Ovary (tissue), 3 donors: ENCODE results near the gene SV2C.

ENCODE experiments used
- EP300 ChIP-seq: sonication (generic); formaldehyde crosslinking; IDR thresholded peaks from one replicate; pipeline ENCODE4 v1.6.1; 2017; ENCODE audit warnings: antibody characterized with exemption
- POLR2A ChIP-seq: fragments of 450-650 bp; IDR thresholded peaks from one replicate; pipeline ENCODE4 v1.6.1; 2017; ENCODE audit warnings: antibody characterized with exemption, mild to moderate bottlenecking, moderate library complexity
- TF ChIP-seq, protein P1 (sequence below), 3 donors: fragments of 450-650 bp in 2 of 3; fragments of 200-600 bp in 1 of 3; IDR thresholded peaks; one replicate each; pipeline versions ENCODE4 v1.5.1 to v1.8.0; 2016 to 2022; ENCODE audit warnings: antibody characterized with exemption in 3 of 3, mild to moderate bottlenecking in 1 of 3
- donor health status: DM: no; HTN: no; CAD: no.

DNA sequence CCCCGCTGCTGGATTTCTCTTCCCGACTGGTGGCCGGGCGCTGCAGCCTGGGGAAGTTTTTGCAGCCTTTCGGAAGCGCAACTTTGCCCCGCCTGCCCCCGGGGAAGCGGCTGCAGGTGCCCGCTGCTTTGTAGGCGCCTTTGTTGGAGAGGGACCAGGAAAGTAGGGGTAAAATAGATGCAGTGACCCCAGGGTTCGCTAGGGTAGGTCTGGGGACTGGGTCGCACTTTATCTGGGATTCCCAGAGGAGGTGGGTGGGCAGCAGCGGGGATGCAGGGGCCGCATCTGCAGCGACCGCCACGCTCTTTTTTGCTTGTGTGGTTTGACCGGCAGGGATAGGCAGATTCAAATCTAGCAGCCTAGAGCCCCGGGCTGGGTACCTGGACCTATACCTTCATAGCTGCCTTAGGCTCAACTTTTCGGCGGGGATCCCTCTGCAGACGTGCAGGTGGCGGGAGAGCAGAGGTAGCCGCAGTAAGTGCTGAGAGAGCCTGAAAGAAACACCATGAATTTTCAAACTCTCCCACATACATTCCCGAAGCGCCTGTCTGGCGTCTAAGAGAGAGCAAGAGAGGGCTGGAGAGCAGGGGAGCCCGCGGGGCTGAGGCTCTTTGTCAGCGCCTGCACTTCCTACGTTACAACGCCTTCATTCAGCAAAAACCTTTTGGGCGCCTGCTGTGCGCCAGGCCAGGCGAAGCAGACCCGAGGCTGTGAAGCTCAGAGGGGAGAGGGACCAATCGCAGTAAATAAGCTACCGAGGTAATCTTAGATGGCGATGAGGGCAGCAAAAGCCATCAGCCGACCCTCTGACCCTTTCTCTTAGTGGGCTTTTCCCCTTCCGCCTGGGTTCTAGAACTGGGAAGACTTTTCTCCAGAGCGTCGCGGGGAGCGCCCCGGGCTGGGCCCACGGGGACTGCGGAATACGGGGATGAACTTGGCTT is 642 bp downstream of the SV2C start:
- TF ChIP-seq, protein P1, sequence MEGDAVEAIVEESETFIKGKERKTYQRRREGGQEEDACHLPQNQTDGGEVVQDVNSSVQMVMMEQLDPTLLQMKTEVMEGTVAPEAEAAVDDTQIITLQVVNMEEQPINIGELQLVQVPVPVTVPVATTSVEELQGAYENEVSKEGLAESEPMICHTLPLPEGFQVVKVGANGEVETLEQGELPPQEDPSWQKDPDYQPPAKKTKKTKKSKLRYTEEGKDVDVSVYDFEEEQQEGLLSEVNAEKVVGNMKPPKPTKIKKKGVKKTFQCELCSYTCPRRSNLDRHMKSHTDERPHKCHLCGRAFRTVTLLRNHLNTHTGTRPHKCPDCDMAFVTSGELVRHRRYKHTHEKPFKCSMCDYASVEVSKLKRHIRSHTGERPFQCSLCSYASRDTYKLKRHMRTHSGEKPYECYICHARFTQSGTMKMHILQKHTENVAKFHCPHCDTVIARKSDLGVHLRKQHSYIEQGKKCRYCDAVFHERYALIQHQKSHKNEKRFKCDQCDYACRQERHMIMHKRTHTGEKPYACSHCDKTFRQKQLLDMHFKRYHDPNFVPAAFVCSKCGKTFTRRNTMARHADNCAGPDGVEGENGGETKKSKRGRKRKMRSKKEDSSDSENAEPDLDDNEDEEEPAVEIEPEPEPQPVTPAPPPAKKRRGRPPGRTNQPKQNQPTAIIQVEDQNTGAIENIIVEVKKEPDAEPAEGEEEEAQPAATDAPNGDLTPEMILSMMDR (IDR thresholded peaks at IDR 0.05): no peak
- TF ChIP-seq EP300 (no peak), POLR2A (no peak)
